ENCODE measurements around the gene NUMBL. TPM values are rescaled to one million over a fixed set of nuclear protein-coding genes. Genes with fewer than 3 reads are reported as not detected.
"Not testable (repeated sequence)": the region's sequence is repeated elsewhere in the genome, so short reads cannot be mapped to it uniquely, and the experiment has no call there.

Gene NUMBL
- polyA plus RNA-seq, 1 donor from 2014 or later: 20.5 TPM

DNA sequence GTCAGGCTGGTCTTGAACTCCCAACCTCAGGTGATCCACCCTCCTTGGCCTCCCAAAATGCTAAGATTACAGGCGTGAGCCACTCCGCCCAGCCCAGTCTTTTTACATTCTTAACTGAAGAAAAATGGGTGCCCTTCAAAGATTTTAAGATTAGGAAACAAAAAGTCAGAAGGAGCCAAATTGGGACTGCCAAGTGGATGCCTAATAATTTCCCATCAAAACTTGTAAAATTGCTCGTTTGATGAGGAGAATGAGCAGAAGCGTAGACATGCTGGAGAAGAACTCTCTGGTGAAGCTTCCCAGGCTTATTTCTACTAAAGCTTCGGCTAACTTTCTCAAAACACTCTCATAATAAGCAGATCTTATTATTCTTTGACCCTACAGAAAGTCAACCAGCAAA lies 31.3 kb downstream of the NUMBL start:
- H2AFZ ChIP-seq (ENCODE audit: low read depth, low read length): no peak overlapping the region
- H3K27ac ChIP-seq (ENCODE audit: low read length): no peak overlapping the region
- H3K9ac ChIP-seq (ENCODE audit: low read length): no peak overlapping the region
- H3K27me3 ChIP-seq (ENCODE audit: insufficient read depth, low read depth, low read length): no peaks in the 10 kb centered on the region
- no peaks in the 10 kb centered on the region for H3K9me2 ChIP-seq (ENCODE audit: insufficient read depth, low read length)
- H3K4me2 ChIP-seq (ENCODE audit: low read length): no peak overlapping the region
- H3K9me3 ChIP-seq (ENCODE audit: low read length): no peaks in the 10 kb centered on the region
- no peaks in the 10 kb centered on the region for H3K36me3 ChIP-seq (ENCODE audit: insufficient read depth, low read length)
- no peak overlapping the region for H3K4me3 ChIP-seq (ENCODE audit: low read length)
- TF ChIP-seq SMC3 (conservative IDR thresholded peaks at IDR 0.05; ENCODE audit: poor library complexity): no peak
- TF ChIP-seq EZH2 (IDR thresholded peaks at IDR 0.05; ENCODE audit: borderline replicate concordance, insufficient read depth, low read length, poor library complexity, severe bottlenecking): no peak
- TF ChIP-seq MXI1 (conservative IDR thresholded peaks at IDR 0.05; ENCODE audit: poor library complexity, severe bottlenecking): no peak
- TF ChIP-seq EP300 (conservative IDR thresholded peaks at IDR 0.05; ENCODE audit: poor library complexity, severe bottlenecking): no peak
- TF ChIP-seq RAD21 (conservative IDR thresholded peaks at IDR 0.05): no peak
- no peak for TF ChIP-seq POLR2AphosphoS5 (IDR thresholded peaks at IDR 0.05)
- TF ChIP-seq, protein P1, sequence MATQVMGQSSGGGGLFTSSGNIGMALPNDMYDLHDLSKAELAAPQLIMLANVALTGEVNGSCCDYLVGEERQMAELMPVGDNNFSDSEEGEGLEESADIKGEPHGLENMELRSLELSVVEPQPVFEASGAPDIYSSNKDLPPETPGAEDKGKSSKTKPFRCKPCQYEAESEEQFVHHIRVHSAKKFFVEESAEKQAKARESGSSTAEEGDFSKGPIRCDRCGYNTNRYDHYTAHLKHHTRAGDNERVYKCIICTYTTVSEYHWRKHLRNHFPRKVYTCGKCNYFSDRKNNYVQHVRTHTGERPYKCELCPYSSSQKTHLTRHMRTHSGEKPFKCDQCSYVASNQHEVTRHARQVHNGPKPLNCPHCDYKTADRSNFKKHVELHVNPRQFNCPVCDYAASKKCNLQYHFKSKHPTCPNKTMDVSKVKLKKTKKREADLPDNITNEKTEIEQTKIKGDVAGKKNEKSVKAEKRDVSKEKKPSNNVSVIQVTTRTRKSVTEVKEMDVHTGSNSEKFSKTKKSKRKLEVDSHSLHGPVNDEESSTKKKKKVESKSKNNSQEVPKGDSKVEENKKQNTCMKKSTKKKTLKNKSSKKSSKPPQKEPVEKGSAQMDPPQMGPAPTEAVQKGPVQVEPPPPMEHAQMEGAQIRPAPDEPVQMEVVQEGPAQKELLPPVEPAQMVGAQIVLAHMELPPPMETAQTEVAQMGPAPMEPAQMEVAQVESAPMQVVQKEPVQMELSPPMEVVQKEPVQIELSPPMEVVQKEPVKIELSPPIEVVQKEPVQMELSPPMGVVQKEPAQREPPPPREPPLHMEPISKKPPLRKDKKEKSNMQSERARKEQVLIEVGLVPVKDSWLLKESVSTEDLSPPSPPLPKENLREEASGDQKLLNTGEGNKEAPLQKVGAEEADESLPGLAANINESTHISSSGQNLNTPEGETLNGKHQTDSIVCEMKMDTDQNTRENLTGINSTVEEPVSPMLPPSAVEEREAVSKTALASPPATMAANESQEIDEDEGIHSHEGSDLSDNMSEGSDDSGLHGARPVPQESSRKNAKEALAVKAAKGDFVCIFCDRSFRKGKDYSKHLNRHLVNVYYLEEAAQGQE (IDR thresholded peaks at IDR 0.05; ENCODE audit: borderline replicate concordance): no peak
- TF ChIP-seq, protein P2, sequence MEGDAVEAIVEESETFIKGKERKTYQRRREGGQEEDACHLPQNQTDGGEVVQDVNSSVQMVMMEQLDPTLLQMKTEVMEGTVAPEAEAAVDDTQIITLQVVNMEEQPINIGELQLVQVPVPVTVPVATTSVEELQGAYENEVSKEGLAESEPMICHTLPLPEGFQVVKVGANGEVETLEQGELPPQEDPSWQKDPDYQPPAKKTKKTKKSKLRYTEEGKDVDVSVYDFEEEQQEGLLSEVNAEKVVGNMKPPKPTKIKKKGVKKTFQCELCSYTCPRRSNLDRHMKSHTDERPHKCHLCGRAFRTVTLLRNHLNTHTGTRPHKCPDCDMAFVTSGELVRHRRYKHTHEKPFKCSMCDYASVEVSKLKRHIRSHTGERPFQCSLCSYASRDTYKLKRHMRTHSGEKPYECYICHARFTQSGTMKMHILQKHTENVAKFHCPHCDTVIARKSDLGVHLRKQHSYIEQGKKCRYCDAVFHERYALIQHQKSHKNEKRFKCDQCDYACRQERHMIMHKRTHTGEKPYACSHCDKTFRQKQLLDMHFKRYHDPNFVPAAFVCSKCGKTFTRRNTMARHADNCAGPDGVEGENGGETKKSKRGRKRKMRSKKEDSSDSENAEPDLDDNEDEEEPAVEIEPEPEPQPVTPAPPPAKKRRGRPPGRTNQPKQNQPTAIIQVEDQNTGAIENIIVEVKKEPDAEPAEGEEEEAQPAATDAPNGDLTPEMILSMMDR (IDR thresholded peaks at IDR 0.05; ENCODE audit: poor library complexity, severe bottlenecking): no peak
- no peak for TF ChIP-seq TAF1 (IDR thresholded peaks at IDR 0.05; ENCODE audit: low read depth)
- H3K79me2 ChIP-seq (replicated peaks; ENCODE audit: insufficient read depth, low read length): no peaks in the 10 kb centered on the region
- H4K20me1 ChIP-seq (ENCODE audit: insufficient read depth): no peaks in the 10 kb centered on the region
- H3F3A ChIP-seq (ENCODE audit: insufficient read depth, low read length, poor library complexity, severe bottlenecking): no peaks in the 10 kb centered on the region

DNA sequence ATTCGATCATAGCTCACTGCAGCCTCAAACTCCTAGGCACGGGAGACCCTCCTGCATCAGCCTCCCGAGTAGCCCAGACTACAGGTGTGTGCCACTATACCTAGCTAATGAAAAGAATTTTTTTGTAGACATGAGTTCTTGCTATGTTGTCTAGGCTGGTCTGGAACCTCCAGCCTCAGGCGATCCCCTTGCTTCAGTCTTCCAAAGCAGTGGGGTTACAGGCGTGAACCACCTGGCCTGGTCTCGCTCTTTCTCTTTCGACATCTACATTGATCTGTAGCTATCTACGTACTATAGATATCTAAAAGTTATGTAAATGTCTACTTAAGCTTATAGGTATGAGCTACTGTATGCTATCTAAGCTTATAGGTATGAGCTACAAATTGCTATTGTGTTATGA lies 32.4 kb downstream of the NUMBL start:
- no peaks in the 10 kb centered on the region for H3K9me3 ChIP-seq (ENCODE audit: low read length)
- H3K9ac ChIP-seq (ENCODE audit: low read length): no peak overlapping the region
- no peaks in the 10 kb centered on the region for H3K36me3 ChIP-seq (ENCODE audit: insufficient read depth, low read length)
- no peaks in the 10 kb centered on the region for H3F3A ChIP-seq (ENCODE audit: insufficient read depth, low read length, poor library complexity, severe bottlenecking)
- TF ChIP-seq, protein P1 (IDR thresholded peaks at IDR 0.05; ENCODE audit: borderline replicate concordance): no peak
- TF ChIP-seq MXI1 (conservative IDR thresholded peaks at IDR 0.05; ENCODE audit: poor library complexity, severe bottlenecking) (no peak), EZH2 (IDR thresholded peaks at IDR 0.05; ENCODE audit: borderline replicate concordance, insufficient read depth, low read length, poor library complexity, severe bottlenecking) (no peak), POLR2AphosphoS5 (IDR thresholded peaks at IDR 0.05) (no peak), SMC3 (conservative IDR thresholded peaks at IDR 0.05; ENCODE audit: poor library complexity) (no peak), RAD21 (conservative IDR thresholded peaks at IDR 0.05) (no peak), EP300 (conservative IDR thresholded peaks at IDR 0.05; ENCODE audit: poor library complexity, severe bottlenecking) (no peak), TAF1 (IDR thresholded peaks at IDR 0.05; ENCODE audit: low read depth) (no peak)
- TF ChIP-seq, protein P2 (IDR thresholded peaks at IDR 0.05; ENCODE audit: poor library complexity, severe bottlenecking): no peak
- H2AFZ ChIP-seq (ENCODE audit: low read depth, low read length): no peak overlapping the region
- no peaks in the 10 kb centered on the region for H3K9me2 ChIP-seq (ENCODE audit: insufficient read depth, low read length)
- no peak overlapping the region for H3K4me3 ChIP-seq (ENCODE audit: low read length)
- H3K79me2 ChIP-seq (replicated peaks; ENCODE audit: insufficient read depth, low read length): no peaks in the 10 kb centered on the region
- H4K20me1 ChIP-seq (ENCODE audit: insufficient read depth): no peaks in the 10 kb centered on the region
- no peak overlapping the region for H3K4me2 ChIP-seq (ENCODE audit: low read length)
- no peaks in the 10 kb centered on the region for H3K27me3 ChIP-seq (ENCODE audit: insufficient read depth, low read depth, low read length)
- H3K27ac ChIP-seq (ENCODE audit: low read length): no peak overlapping the region

DNA sequence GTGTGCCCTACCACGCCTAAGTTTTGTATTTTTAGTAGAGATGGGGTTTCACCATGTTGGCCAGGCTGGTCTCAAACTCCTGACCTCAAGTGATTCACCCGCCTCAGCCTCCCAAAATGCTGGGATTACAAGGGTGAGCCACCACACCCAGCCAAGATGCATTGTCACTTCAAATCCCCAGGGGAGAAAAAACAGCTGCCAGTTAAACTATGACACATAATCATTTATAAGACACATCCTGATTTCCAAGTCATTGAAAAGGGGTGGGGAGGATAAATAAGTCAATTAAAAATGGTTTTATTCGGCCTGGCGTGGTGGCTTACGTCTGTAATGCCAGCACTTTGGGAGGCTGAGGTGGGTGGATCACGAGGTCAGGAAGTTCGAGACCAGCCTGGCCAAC lies 34.8 kb downstream of the NUMBL start:
- H3K9me3 ChIP-seq (ENCODE audit: low read length); H2AFZ ChIP-seq (ENCODE audit: low read depth, low read length); H3K27ac ChIP-seq (ENCODE audit: low read length); H3K79me2 ChIP-seq (replicated peaks; ENCODE audit: insufficient read depth, low read length); H3K9ac ChIP-seq (ENCODE audit: low read length); H3K4me2 ChIP-seq (ENCODE audit: low read length); H3F3A ChIP-seq (ENCODE audit: insufficient read depth, low read length, poor library complexity, severe bottlenecking); H3K36me3 ChIP-seq (ENCODE audit: insufficient read depth, low read length); H3K9me2 ChIP-seq (ENCODE audit: insufficient read depth, low read length); H3K4me3 ChIP-seq (ENCODE audit: low read length); H4K20me1 ChIP-seq (ENCODE audit: insufficient read depth); H3K27me3 ChIP-seq (ENCODE audit: insufficient read depth, low read depth, low read length): not testable (repeated sequence)

Data from neural cell (in vitro differentiated cells).